ENCODE data around the gene RAMP3. TPM values are rescaled to one million over a fixed set of nuclear protein-coding genes. Genes with fewer than 3 reads are reported as not detected.

Gene RAMP3
- total RNA-seq, 4 donors from 2014 or later, result 11.9 to 182 (median 57.5) TPM

DNA sequence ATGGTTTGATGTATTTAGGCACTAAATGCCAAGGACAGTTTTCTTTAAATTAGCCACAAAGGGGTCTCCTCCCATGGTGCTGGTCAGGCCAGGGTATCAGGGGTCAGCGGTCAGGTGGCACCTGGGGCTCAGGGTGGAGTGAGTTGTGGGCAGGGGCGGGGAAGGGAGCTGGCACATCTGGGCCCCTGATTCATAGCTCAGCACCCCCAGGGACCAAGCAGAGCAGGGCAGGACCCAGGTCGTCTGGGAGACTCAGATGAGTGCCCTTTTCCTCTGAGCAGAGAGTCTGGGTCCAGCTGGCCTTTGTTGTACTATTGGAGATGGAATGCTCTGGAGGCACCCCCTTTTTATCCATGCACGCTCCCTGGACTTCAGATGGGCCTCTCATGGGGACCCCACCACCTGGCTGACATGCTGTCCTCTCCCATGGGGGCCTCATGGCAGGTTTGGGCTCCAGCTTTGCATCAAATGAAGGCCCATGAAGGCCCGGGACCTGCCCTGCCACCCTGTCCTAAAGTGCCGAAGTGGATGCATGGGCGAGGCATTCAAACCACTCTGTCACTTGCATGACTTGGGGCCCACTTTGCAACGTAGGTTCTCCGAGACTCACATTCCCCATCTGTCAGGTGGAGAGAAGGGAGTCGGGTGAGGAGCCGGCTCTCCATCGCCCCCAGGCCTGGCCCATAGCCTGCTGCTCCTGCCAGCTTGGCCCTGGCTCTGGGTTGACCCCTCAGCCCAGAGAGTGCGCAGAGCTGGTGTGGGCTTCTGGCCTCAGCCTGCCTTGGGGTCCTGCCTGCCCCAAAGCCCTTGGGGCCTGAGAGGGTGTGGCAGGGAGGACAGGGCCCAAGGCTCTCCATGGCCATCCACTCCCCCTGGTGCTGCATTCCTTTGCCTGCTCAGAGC lies 66.4 kb downstream of the RAMP3 start:
- no peak for DNase-seq
- Histone ChIP-seq H3K4me1 (no peaks in the 10 kb centered on the region), H3K27ac (no peak overlapping the region), H3K36me3 (no peaks in the 10 kb centered on the region), H3K27me3 (no peaks in the 10 kb centered on the region), H3K4me3 (no peak overlapping the region), H3K9me3 (no peaks in the 10 kb centered on the region)
- intact Hi-C loops (cut with DNase I; ENCODE audit: low total_unique reads), result no loop called here
- TF ChIP-seq POLR2A (IDR thresholded peaks at IDR 0.05), result no peak
- TF ChIP-seq, protein P1, sequence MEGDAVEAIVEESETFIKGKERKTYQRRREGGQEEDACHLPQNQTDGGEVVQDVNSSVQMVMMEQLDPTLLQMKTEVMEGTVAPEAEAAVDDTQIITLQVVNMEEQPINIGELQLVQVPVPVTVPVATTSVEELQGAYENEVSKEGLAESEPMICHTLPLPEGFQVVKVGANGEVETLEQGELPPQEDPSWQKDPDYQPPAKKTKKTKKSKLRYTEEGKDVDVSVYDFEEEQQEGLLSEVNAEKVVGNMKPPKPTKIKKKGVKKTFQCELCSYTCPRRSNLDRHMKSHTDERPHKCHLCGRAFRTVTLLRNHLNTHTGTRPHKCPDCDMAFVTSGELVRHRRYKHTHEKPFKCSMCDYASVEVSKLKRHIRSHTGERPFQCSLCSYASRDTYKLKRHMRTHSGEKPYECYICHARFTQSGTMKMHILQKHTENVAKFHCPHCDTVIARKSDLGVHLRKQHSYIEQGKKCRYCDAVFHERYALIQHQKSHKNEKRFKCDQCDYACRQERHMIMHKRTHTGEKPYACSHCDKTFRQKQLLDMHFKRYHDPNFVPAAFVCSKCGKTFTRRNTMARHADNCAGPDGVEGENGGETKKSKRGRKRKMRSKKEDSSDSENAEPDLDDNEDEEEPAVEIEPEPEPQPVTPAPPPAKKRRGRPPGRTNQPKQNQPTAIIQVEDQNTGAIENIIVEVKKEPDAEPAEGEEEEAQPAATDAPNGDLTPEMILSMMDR (IDR thresholded peaks at IDR 0.05), result no peak

DNA sequence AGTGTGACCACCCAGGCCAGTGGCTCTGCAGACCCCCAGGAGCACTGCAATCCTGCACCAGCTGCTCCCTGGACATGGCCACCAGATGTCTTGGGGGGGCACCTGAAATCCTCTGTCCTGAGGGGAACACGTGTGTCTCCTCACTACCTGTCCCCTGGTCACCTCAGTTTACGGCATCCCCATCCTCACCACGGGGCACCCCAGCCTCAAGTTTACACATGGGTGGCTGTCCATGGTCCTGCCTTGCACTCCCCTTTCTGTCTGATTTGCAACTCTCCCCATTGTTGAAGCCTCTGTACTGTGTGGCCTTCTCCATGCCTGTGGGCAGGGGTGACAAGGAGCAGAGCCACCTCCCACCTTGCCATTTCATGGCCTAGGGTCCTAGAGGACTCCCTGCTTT lies 67.2 kb downstream of the RAMP3 start:
- H3K27me3 ChIP-seq, result no peaks in the 10 kb centered on the region
- no peak for DNase-seq
- TF ChIP-seq, protein P1 (IDR thresholded peaks at IDR 0.05), result no peak
- TF ChIP-seq POLR2A (IDR thresholded peaks at IDR 0.05), result no peak
- H3K27ac ChIP-seq, result no peak overlapping the region
- H3K4me3 ChIP-seq, result no peak overlapping the region
- no peaks in the 10 kb centered on the region for H3K4me1 ChIP-seq
- H3K36me3 ChIP-seq, result no peaks in the 10 kb centered on the region
- intact Hi-C loops (cut with DNase I; ENCODE audit: low total_unique reads), result no loop called here
- H3K9me3 ChIP-seq, result no peaks in the 10 kb centered on the region

GRCh38 chr7:45225311-45225947 lies 67.8 kb downstream of the RAMP3 start:
- no peaks in the 10 kb centered on the region for H3K36me3 ChIP-seq
- H3K27ac ChIP-seq, result no peak overlapping the region
- DNase-seq, result no peak
- no peaks in the 10 kb centered on the region for H3K27me3 ChIP-seq
- TF ChIP-seq POLR2A (IDR thresholded peaks at IDR 0.05), result no peak
- TF ChIP-seq, protein P1 (IDR thresholded peaks at IDR 0.05), result no peak
- no peaks in the 10 kb centered on the region for H3K9me3 ChIP-seq
- intact Hi-C loops (cut with DNase I; ENCODE audit: low total_unique reads), result no loop called here
- H3K4me1 ChIP-seq, result no peaks in the 10 kb centered on the region
- no peak overlapping the region for H3K4me3 ChIP-seq

DNA sequence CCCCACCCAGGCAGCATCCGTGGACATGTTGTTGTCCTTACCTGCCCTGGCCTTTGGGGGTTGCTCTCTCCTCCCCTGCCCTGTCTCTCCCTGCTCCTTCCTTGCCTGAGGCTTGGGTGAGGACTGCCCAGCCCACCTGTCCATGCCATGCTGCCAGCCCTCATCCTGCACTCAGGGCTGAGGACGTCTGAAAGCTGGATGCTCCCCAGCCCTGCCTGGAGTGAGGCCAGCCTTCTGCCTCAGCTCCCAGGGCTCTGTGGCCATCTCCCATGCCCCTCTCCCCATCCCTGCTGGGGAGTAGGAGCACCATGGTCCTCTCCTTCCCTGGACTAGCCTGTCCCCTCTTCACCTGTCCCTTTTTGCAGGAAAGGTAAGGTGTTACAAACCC lies 68.4 kb downstream of the RAMP3 start:
- intact Hi-C loops (cut with DNase I; ENCODE audit: low total_unique reads), result no loop called here
- H3K27ac ChIP-seq, result no peak overlapping the region
- DNase-seq, result no peak
- no peaks in the 10 kb centered on the region for H3K36me3 ChIP-seq
- no peaks in the 10 kb centered on the region for H3K9me3 ChIP-seq
- no peaks in the 10 kb centered on the region for H3K27me3 ChIP-seq
- TF ChIP-seq POLR2A (IDR thresholded peaks at IDR 0.05), result no peak
- TF ChIP-seq, protein P1 (IDR thresholded peaks at IDR 0.05), result no peak
- no peaks in the 10 kb centered on the region for H3K4me1 ChIP-seq
- no peak overlapping the region for H3K4me3 ChIP-seq

All from uterus (tissue), 4 donors.